Kidney (tissue), 14 donors: Measurements from ENCODE around the gene SLC51A. TPM values are rescaled to one million over a fixed set of nuclear protein-coding genes. Genes with fewer than 3 reads are reported as not detected.

Experiments
- DNase-seq, 5 donors: peaks; one replicate each; pipeline ENCODE4 v3.0.0-alpha.2; 2013 to 2020
- FAIRE-seq: peaks from 2 replicates; lab custom pipeline; 2012; peaks lifted over from hg19 to GRCh38; lab: Jason Lieb, UNC
- H3K27ac ChIP-seq, 2 donors: one replicate each; pipeline ENCODE4 v1.7.0; 2013; ENCODE audit warnings: low read depth in 2 of 2, low read length in 2 of 2, inconsistent platforms in 1 of 2
- H3K27me3 ChIP-seq: one replicate; pipeline ENCODE4 v1.7.1; 2013; ENCODE audit warnings: low read length, inconsistent platforms; ENCODE audit not compliant: control insufficient read depth, insufficient read depth
- H3K36me3 ChIP-seq, 3 donors: one replicate each; pipeline versions ENCODE4 v1.7.0 to v1.7.1; 2013; ENCODE audit warnings: low read length in 3 of 3, control low read depth in 1 of 3, inconsistent platforms in 1 of 3; ENCODE audit not compliant: insufficient read depth in 3 of 3, control insufficient read depth in 2 of 3
- H3K4me1 ChIP-seq, 3 donors: one replicate each; pipeline versions ENCODE4 v1.7.0 to v1.7.1; 2013; ENCODE audit warnings: low read length in 3 of 3, inconsistent platforms in 1 of 3, low read depth in 1 of 3; ENCODE audit not compliant: control insufficient read depth in 2 of 3, insufficient read depth in 2 of 3
- H3K4me3 ChIP-seq, 3 donors: one replicate each; pipeline versions ENCODE4 v1.7.0 to v1.8.1; 2013; ENCODE audit warnings: low read length in 3 of 3, control low read depth in 1 of 3, inconsistent platforms in 1 of 3
- H3K9ac ChIP-seq, 3 donors: one replicate each; pipeline versions ENCODE4 v1.7.0 to v1.7.1; 2013; ENCODE audit warnings: low read length in 3 of 3, control low read depth in 1 of 3, inconsistent platforms in 1 of 3
- H3K9me3 ChIP-seq, 3 donors: one replicate each; pipeline versions ENCODE4 v1.7.0 to v1.7.1; 2013; ENCODE audit warnings: low read length in 3 of 3, control low read depth in 1 of 3, inconsistent platforms in 1 of 3; ENCODE audit not compliant: control insufficient read depth in 2 of 3, insufficient read depth in 1 of 3
- intact Hi-C: fragments of 100-400 bp; cut with DNase I; formaldehyde crosslinking; loops from one replicate; pipeline ENCODE4 v1.11.1; 2022
- polyA plus RNA-seq: library from polyadenylated mRNA; stranded (reverse); fragments of 350-450 nt; fragmentation: Illumina TruSeq; extraction: RNeasy Lipid Tissue Mini Kit (QIAGEN cat#74804); gene quantifications from one replicate; pipeline ENCODE4 v1.2.3, GENCODE V29; 2014; ENCODE audit warnings: low read depth, low replicate concordance; ENCODE audit not compliant: insufficient read depth
- total RNA-seq: library from RNA; stranded (reverse); fragmentation: NEBNext Ultra II Directional; extraction: Animal tissue kit (Norgen Biotek cat#: 25700); gene quantifications from one replicate; pipeline ENCODE4 v1.2.1, GENCODE V29; 2021
- TF ChIP-seq, protein P1 (sequence below): IDR thresholded peaks from 3 replicates; pipeline ENCODE4 v1.5.1; 2012; ENCODE audit warnings: mild to moderate bottlenecking, moderate library complexity, borderline replicate concordance; ENCODE audit not compliant: insufficient read depth; ENCODE audit errors: extremely low read depth
- donor health status: control.
- donor health status: control.
- donor health status: control.
- donor health status: control.
- donor health status: control.
- donor health status: DM: yes; HTN: yes; CAD: no.
- donor health status: Normal renal cell carcinoma (clear cell type).

SLC51A gene
- total and polyA plus RNA-seq, 2 donors from 2014 or later = 0.98 to 6.5 TPM

DNA sequence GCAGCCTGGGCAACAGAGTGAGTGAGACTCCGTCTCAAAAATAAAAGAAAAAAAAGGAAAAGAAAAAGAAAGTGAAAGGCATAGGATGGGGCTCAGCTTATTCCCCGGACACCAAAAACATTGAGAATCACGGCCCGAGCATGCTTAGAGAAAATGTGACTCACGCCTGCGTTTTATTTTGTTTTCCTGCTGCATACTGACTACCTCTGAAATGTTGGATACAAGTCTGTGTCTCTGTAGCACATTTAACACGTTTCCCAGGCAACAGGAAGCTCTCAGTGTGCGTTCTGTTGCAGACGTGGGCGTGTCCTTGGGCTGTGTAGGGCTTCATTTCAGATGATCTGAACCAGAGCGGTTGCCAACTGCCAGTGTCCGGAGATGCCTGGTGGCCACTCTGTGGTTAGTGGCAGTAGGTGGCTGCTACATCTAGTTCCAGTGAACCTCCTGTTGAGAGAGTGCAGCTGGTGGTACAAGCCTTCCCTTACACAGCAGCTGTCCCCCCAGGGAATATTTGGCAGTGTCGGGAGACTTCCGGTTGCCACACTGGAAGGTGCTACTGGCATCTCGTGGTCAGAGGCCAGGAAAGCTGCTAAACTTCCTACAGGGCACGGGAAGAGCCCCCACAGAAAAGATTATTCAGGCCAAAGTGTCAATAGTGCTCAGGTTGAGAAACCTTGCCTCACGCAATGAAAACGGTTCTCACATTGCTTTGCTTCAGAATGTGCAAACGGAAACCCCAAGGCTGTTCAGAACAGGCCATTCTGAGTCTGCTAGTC, 3.0 kb downstream of the SLC51A start:
- intact Hi-C loops = no loop called here
- FAIRE-seq = no peak
- H3K9me3 ChIP-seq = no peaks in the 10 kb centered on the region
- DNase-seq = peak in 4 of 5 donors; percentile 62 to 83 (median 68)
- peak overlapping the region in 1 of 3 donors; percentile 4 for H3K9ac ChIP-seq
- no peaks in the 10 kb centered on the region for H3K27me3 ChIP-seq
- H3K4me3 ChIP-seq = peak overlapping the region in 2 of 3 donors; percentile 3 to 50
- TF ChIP-seq, protein P1, sequence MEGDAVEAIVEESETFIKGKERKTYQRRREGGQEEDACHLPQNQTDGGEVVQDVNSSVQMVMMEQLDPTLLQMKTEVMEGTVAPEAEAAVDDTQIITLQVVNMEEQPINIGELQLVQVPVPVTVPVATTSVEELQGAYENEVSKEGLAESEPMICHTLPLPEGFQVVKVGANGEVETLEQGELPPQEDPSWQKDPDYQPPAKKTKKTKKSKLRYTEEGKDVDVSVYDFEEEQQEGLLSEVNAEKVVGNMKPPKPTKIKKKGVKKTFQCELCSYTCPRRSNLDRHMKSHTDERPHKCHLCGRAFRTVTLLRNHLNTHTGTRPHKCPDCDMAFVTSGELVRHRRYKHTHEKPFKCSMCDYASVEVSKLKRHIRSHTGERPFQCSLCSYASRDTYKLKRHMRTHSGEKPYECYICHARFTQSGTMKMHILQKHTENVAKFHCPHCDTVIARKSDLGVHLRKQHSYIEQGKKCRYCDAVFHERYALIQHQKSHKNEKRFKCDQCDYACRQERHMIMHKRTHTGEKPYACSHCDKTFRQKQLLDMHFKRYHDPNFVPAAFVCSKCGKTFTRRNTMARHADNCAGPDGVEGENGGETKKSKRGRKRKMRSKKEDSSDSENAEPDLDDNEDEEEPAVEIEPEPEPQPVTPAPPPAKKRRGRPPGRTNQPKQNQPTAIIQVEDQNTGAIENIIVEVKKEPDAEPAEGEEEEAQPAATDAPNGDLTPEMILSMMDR = no peak
- no peaks in the 10 kb centered on the region for H3K36me3 ChIP-seq
- H3K27ac ChIP-seq = no peak overlapping the region
- peaks cover 0 to 3% (median 2%) of the 10 kb centered on the region in 3 donors for H3K4me1 ChIP-seq

DNA sequence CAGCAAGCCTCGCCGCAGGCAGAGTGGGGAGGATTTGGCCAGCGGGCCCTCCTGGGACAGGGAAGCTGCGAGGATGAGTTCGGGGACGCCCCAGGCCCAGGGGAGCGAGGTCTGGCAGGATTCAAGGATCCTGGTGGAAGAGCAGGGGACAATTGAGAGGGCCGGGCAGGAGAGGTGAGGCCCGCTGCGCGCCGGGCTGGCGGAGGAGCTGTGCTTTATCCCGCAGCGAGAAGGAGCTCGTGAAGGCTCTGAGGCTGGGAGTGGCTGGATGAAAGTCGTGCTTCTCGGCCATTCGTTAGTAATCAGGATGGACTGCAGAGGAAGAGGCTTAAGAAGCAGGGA, 3.6 kb downstream of the SLC51A start:
- Histone ChIP-seq H3K4me3 (no peak overlapping the region), H3K36me3 (no peaks in the 10 kb centered on the region), H3K9ac (no peak overlapping the region), H3K27me3 (no peaks in the 10 kb centered on the region), H3K9me3 (no peaks in the 10 kb centered on the region), H3K27ac (no peak overlapping the region), H3K4me1 (peaks cover 0 to 2% (median 0%) of the 10 kb centered on the region in 3 donors)
- intact Hi-C loops = no loop called here
- FAIRE-seq = no peak
- TF ChIP-seq, protein P1 = no peak
- DNase-seq = no peak

DNA sequence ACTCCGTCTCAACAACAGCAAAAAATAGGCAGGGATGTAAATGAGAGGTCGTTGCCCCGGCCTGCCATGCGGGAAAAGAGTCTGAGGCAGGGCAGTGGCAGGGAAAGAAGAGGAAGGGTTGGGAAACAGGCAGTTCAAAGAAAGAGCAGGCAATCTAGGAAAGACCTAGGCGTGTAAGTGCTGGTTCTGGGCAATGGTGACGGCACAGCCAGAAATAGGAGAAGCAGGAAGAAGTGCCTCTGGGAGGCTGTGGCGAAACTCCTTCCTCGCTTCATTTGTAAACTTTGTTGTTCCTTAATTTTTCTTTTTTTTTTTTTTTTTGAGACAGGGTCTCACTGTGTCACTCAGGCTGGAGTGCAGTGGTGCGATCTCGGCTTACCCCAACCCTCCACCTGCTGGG, 4.3 kb downstream of the SLC51A start:
- peaks cover 0 to 2% (median 0%) of the 10 kb centered on the region in 3 donors for H3K4me1 ChIP-seq
- H3K9me3 ChIP-seq = no peaks in the 10 kb centered on the region
- H3K27ac ChIP-seq = no peak overlapping the region
- no peak overlapping the region for H3K9ac ChIP-seq
- H3K36me3 ChIP-seq = no peaks in the 10 kb centered on the region
- FAIRE-seq = no peak
- H3K27me3 ChIP-seq = no peaks in the 10 kb centered on the region
- TF ChIP-seq, protein P1 = no peak
- no peak for DNase-seq
- intact Hi-C loops = no loop called here
- no peak overlapping the region for H3K4me3 ChIP-seq

DNA sequence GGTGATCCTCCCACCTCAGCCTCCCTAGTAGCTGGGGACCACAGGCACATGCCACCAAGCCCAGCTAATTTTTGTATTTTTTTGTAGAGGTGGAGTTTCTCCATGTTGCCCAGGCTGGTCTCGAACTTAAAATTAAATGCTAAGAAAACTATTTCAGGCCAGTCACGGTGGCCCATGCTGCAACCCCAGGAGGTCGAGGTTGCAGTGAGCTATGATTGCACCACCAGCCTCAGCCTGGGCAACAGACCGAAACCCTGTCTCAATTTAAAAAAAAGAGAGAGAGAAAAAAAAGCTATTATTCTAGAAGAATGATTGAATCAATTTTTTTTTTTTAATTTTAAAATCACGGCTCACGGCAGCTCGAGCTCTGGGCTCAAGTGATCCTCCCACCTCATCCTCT, 4.7 kb downstream of the SLC51A start:
- Histone ChIP-seq H3K9me3 (no peaks in the 10 kb centered on the region), H3K27ac (no peak overlapping the region), H3K27me3 (no peaks in the 10 kb centered on the region), H3K36me3 (no peaks in the 10 kb centered on the region), H3K9ac (no peak overlapping the region), H3K4me1 (peaks cover 0 to 2% (median 0%) of the 10 kb centered on the region in 3 donors), H3K4me3 (no peak overlapping the region)
- TF ChIP-seq, protein P1 = no peak
- FAIRE-seq (no peak), DNase-seq (no peak)
- intact Hi-C loops = no loop called here
